Retinal pigment epithelial cell (primary cell): ENCODE results near the gene THYN1.

Experiments used
- DNase-seq: peaks from one replicate; pipeline ENCODE4 v3.0.0-alpha.2; 2010; ENCODE audit warnings: low read depth
- H3K4me3 ChIP-seq: 2 replicates; pipeline ENCODE4 v1.5.1; 2011; ENCODE audit warnings: mild to moderate bottlenecking, low read length, control low read depth, moderate library complexity
- CTCF ChIP-seq: conservative IDR thresholded peaks from 2 replicates; pipeline ENCODE4 v1.5.1; 2011; ENCODE audit warnings: low read depth, low read length, control low read depth, inconsistent platforms

Gene THYN1

GRCh38 chr11:134229126-134229790, 23.9 kb downstream of the THYN1 start:
- no peak for DNase-seq
- TF ChIP-seq CTCF, result no peak
- H3K4me3 ChIP-seq, result no peak overlapping the region

- no peak for DNase-seq
- TF ChIP-seq CTCF, result no peak
- H3K4me3 ChIP-seq, result no peak overlapping the region
These were observed 24.5 kb downstream of the THYN1 start for GRCh38 chr11:134228625-134229024.

- no peak for TF ChIP-seq CTCF
- H3K4me3 ChIP-seq, result no peak overlapping the region
- DNase-seq, result no peak
These were observed 26.3 kb downstream of the THYN1 start for GRCh38 chr11:134226806-134227325.

GRCh38 chr11:134224710-134225664, 28.2 kb downstream of the THYN1 start:
- DNase-seq, result no peak

GRCh38 chr11:134223836-134224709, 29.1 kb downstream of the THYN1 start, which contains the start of the genes NCAPD3 and VPS26B:
Gene NCAPD3, minus strand, starts transcription at chr11:134223967. Its CDS starts 41 bp downstream, at chr11:134223926.
Gene VPS26B, plus strand, starts transcription at chr11:134224671. Its CDS starts 452 bp downstream, at chr11:134225123.
- TF ChIP-seq CTCF, result no peak
- H3K4me3 ChIP-seq, result peak within 1 kb of the TSS; percentile 94
- peak; percentile 78 for DNase-seq

More at GRCh38 chr11:134224710-134225664, 28.2 kb downstream of the THYN1 start:
- TF ChIP-seq CTCF, result no peak
- peak overlapping the region; percentile 94 for H3K4me3 ChIP-seq

- no peak for DNase-seq
- peak overlapping the region; percentile 94 for H3K4me3 ChIP-seq
- no peak for TF ChIP-seq CTCF
These were observed 30.0 kb downstream of the THYN1 start for GRCh38 chr11:134223121-134223520.
